ENCODE results near the gene CCDC149. TPM values are rescaled to one million over a fixed set of nuclear protein-coding genes. Genes with fewer than 3 reads are reported as not detected.

Gene CCDC149
- total RNA-seq, 2 experiments from 2014 or later = 0.25 to 0.69 TPM

- Mint-ChIP-seq H3K27ac (no peak overlapping the region), H3K4me3 (no peak overlapping the region), H3K36me3 (ENCODE audit: low read depth) (no peaks in the 10 kb centered on the region), H3K9me3 (no peaks in the 10 kb centered on the region), H3K4me1 (ENCODE audit: low read depth) (no peaks in the 10 kb centered on the region), H3K27me3 (peaks cover 68% of the 10 kb centered on the region)
- no peaks in the 10 kb centered on the region for H3K4me1 ChIP-seq (ENCODE audit: insufficient read depth, low read length)
- ChIA-PET POLR2A (no interaction called here), CTCF (interaction anchor here (0.8 kb wide), 1 partner anchor 16 kb away, joined by 3 read pairs; no protein-coding TSS in a partner anchor)
- peaks cover 0 to 14% of the 10 kb centered on the region in 2 experiments for H3K9me3 ChIP-seq (ENCODE audit: control insufficient read depth in 1 of 2, insufficient read depth in 1 of 2, low read length in 2 of 2)
- no peak overlapping the region for H3K27ac ChIP-seq (ENCODE audit: low read depth in 1 of 2, low read length in 2 of 2)
- ATAC-seq (ENCODE audit: poor library complexity) = no peak
- intact Hi-C loops (cut with DNase I, micrococcal nuclease) = no loop called here
- TF ChIP-seq CTCF (IDR thresholded peaks at IDR 0.05) = no peak
- H3K27me3 ChIP-seq (ENCODE audit: control insufficient read depth in 1 of 2, insufficient read depth in 2 of 2, low read length in 2 of 2) = peaks cover 24 to 39% of the 10 kb centered on the region in 2 experiments
- no peaks in the 10 kb centered on the region for H3K36me3 ChIP-seq (ENCODE audit: insufficient read depth, low read length)
- H3K4me3 ChIP-seq (ENCODE audit: low read length) = no peak overlapping the region
- DNase-seq = no peak
These were observed 113.7 kb downstream of the CCDC149 start for GRCh38 chr4:24799196-24799543.

- POLR2A ChIA-PET = no interaction called here
- Mint-ChIP-seq H3K4me1 (ENCODE audit: low read depth) (no peaks in the 10 kb centered on the region), H3K27ac (no peak overlapping the region), H3K4me3 (no peak overlapping the region), H3K36me3 (ENCODE audit: low read depth) (no peaks in the 10 kb centered on the region), H3K9me3 (no peaks in the 10 kb centered on the region), H3K27me3 (peaks cover 65% of the 10 kb centered on the region)
- Histone ChIP-seq H3K36me3 (ENCODE audit: insufficient read depth, low read length) (no peaks in the 10 kb centered on the region), H3K4me3 (ENCODE audit: low read length) (no peak overlapping the region), H3K27me3 (ENCODE audit: control insufficient read depth in 1 of 2, insufficient read depth in 2 of 2, low read length in 2 of 2) (peaks cover 24 to 39% of the 10 kb centered on the region in 2 experiments), H3K27ac (ENCODE audit: low read depth in 1 of 2, low read length in 2 of 2) (no peak overlapping the region), H3K4me1 (ENCODE audit: insufficient read depth, low read length) (no peaks in the 10 kb centered on the region), H3K9me3 (ENCODE audit: control insufficient read depth in 1 of 2, insufficient read depth in 1 of 2, low read length in 2 of 2) (peaks cover 0 to 14% of the 10 kb centered on the region in 2 experiments)
- CTCF ChIA-PET = no interaction called here
- intact Hi-C loops (cut with DNase I, micrococcal nuclease) = no loop called here
- no peak for TF ChIP-seq CTCF (IDR thresholded peaks at IDR 0.05)
- no peak for DNase-seq
- no peak for ATAC-seq (ENCODE audit: poor library complexity)
These were observed 114.7 kb downstream of the CCDC149 start for GRCh38 chr4:24798036-24798610.

- Mint-ChIP-seq H3K9me3 (no peaks in the 10 kb centered on the region), H3K27ac (no peak overlapping the region), H3K36me3 (ENCODE audit: low read depth) (no peaks in the 10 kb centered on the region), H3K4me1 (ENCODE audit: low read depth) (no peaks in the 10 kb centered on the region), H3K27me3 (peaks cover 52% of the 10 kb centered on the region), H3K4me3 (no peak overlapping the region)
- ChIA-PET POLR2A (no interaction called here), CTCF (no interaction called here)
- Histone ChIP-seq H3K27ac (ENCODE audit: low read depth in 1 of 2, low read length in 2 of 2) (no peak overlapping the region), H3K36me3 (ENCODE audit: insufficient read depth, low read length) (no peaks in the 10 kb centered on the region), H3K9me3 (ENCODE audit: control insufficient read depth in 1 of 2, insufficient read depth in 1 of 2, low read length in 2 of 2) (peaks cover 0 to 14% of the 10 kb centered on the region in 2 experiments), H3K27me3 (ENCODE audit: control insufficient read depth in 1 of 2, insufficient read depth in 2 of 2, low read length in 2 of 2) (peaks cover 23 to 33% of the 10 kb centered on the region in 2 experiments), H3K4me1 (ENCODE audit: insufficient read depth, low read length) (no peaks in the 10 kb centered on the region), H3K4me3 (ENCODE audit: low read length) (no peak overlapping the region)
- TF ChIP-seq CTCF (IDR thresholded peaks at IDR 0.05) = no peak
- intact Hi-C loops (cut with DNase I, micrococcal nuclease) = no loop called here
- ATAC-seq (ENCODE audit: poor library complexity) = no peak
- no peak for DNase-seq
These were observed 116.2 kb downstream of the CCDC149 start for GRCh38 chr4:24796620-24797019.

All from CD4-positive, alpha-beta T cell (primary cell).